ENCODE measurements around the gene S100A4. TPM values are rescaled to one million over a fixed set of nuclear protein-coding genes. Genes with fewer than 3 reads are reported as not detected.
"Not testable (repeated sequence)": the region's sequence is repeated elsewhere in the genome, so short reads cannot be mapped to it uniquely, and the experiment has no call there.

The S100A4 gene
- total and polyA plus RNA-seq, 5 donors: 95.9 to 329 (median 160) TPM

DNA sequence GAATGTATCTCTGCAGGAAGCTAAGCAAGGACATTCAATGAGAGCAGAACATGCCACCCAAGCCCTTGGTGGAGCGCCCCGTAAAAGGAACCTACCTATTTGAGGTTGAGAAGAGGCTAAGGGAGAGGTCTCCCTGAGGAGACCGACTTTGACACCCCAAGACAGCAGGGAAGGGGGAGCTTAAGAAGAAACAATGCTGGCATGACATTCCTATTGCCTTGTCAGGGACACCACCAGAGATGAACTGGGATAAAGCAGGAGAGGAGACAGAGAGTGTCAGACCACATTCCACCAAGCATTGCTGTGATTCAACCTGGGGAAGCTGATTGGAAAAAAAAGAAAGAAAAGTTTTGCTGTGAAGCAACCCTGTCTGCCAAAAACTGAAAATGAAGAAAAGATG is 33.3 kb upstream of the S100A4 start:
- Histone ChIP-seq H3K27me3 (ENCODE audit: control insufficient read depth, insufficient read depth) (no peaks in the 10 kb centered on the region), H3K4me3 (ENCODE audit: low read length) (no peak overlapping the region), H3K4me1 (ENCODE audit: control insufficient read depth, insufficient read depth, low read length) (no peaks in the 10 kb centered on the region), H3K27ac (ENCODE audit: low read length) (no peak overlapping the region), H3K9me3 (ENCODE audit: control insufficient read depth, low read length) (no peaks in the 10 kb centered on the region)
- no peak for ATAC-seq
- no peak for DNase-seq
- 88% methylated on average over 3 of the region's 3 CpGs for WGBS
- intact Hi-C loops (cut with DNase I): loop anchor here in 2 of 4 donors (10.0 kb wide), 1 partner anchor 46 kb away; the partner anchor contains the start of genes S100A1 (in 2 of the 2) and S100A13 (in 2 of the 2)

DNA sequence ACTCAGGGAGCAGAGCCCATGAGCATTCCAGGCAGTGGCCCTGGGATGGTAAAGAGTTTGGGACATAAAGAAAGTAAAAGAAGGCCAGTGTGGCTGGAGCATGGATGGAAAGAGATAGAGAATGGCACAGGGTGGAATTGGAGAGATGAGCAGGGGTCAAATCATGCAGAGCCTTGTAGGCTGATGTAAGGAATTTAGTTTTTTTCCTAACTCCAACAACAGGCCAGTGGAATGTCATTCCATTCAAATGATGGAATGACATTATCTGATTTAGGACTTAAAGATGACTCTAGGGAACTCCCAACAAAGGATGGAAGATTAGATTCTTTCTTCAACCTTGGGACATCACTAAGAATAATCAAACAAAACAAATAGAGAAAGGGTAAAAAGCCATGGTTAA is 32.9 kb upstream of the S100A4 start:
- Histone ChIP-seq H3K9me3 (ENCODE audit: control insufficient read depth, low read length) (no peaks in the 10 kb centered on the region), H3K27me3 (ENCODE audit: control insufficient read depth, insufficient read depth) (no peaks in the 10 kb centered on the region), H3K4me1 (ENCODE audit: control insufficient read depth, insufficient read depth, low read length) (no peaks in the 10 kb centered on the region), H3K27ac (ENCODE audit: low read length) (no peak overlapping the region), H3K4me3 (ENCODE audit: low read length) (no peak overlapping the region)
- DNase-seq (no peak), ATAC-seq (no peak)
- intact Hi-C loops (cut with DNase I): loop anchor here in 2 of 4 donors (10.0 kb wide), 1 partner anchor 46 kb away; the partner anchor contains the start of genes S100A1 (in 2 of the 2) and S100A13 (in 2 of the 2)

DNA sequence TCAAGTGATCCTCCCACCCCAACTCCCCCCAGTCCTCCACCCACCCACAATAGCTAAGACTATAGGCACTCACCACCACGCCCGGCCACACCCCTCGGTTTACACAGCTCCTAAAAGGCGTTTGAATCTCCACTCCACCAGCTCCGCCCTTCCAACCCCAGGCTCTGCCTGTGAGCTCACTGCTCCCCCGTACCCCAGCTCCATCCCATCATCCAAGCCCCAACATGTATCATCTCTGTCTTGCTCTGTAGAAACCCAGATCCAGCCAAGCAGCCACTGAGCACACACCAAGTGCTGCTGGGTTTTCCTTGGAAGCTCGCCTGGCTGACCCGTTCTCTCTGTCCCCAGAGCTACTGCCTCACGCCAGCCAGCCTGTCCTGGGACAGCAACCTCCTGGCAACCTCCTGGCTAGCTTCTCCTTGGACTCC is 32.0 kb upstream of the S100A4 start:
- no peaks in the 10 kb centered on the region for H3K27me3 ChIP-seq (ENCODE audit: control insufficient read depth, insufficient read depth)
- H3K27ac ChIP-seq (ENCODE audit: low read length): no peak overlapping the region
- H3K4me3 ChIP-seq (ENCODE audit: low read length): no peak overlapping the region
- 60% methylated on average over 9 of the region's 9 CpGs for WGBS
- intact Hi-C loops (cut with DNase I): loop anchor here in 2 of 4 donors (10.0 kb wide), 1 partner anchor 47 kb away; the partner anchor contains the start of genes S100A1 (in 2 of the 2) and S100A13 (in 2 of the 2)
- peak; percentile 56 to 90 (median 87) for DNase-seq
- H3K9me3 ChIP-seq (ENCODE audit: control insufficient read depth, low read length): no peaks in the 10 kb centered on the region
- H3K4me1 ChIP-seq (ENCODE audit: control insufficient read depth, insufficient read depth, low read length): no peaks in the 10 kb centered on the region
- ATAC-seq: peak; percentile 58 to 93

DNA sequence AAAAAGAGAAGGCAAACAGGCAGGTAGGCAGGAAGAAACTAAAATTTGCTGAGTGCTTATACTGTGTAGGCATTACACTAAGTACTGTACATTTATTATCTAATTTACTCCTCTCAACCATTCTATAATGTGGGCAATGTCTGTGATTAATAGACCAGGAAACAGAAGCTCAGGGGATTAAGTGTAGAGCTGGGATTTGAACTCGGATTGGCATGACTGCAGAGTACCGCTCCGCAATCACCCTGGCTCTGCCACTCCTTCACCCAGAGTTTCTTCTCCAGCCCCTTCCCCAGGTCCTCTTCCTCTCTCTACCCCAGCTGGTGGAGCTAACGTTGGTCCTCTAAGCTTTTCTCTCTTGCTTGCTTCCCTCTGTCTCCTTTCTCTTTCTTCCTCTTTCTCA is 31.5 kb upstream of the S100A4 start:
- ATAC-seq: no peak
- no peak overlapping the region for H3K4me3 ChIP-seq (ENCODE audit: low read length)
- no peaks in the 10 kb centered on the region for H3K9me3 ChIP-seq (ENCODE audit: control insufficient read depth, low read length)
- intact Hi-C loops (cut with DNase I): loop anchor here in 2 of 4 donors (10.0 kb wide), 1 partner anchor 48 kb away; the partner anchor contains the start of genes S100A1 (in 2 of the 2) and S100A13 (in 2 of the 2)
- H3K4me1 ChIP-seq (ENCODE audit: control insufficient read depth, insufficient read depth, low read length): no peaks in the 10 kb centered on the region
- DNase-seq: no peak
- 74% methylated on average over 4 of the region's 4 CpGs for WGBS
- H3K27ac ChIP-seq (ENCODE audit: low read length): no peak overlapping the region
- no peaks in the 10 kb centered on the region for H3K27me3 ChIP-seq (ENCODE audit: control insufficient read depth, insufficient read depth)

DNA sequence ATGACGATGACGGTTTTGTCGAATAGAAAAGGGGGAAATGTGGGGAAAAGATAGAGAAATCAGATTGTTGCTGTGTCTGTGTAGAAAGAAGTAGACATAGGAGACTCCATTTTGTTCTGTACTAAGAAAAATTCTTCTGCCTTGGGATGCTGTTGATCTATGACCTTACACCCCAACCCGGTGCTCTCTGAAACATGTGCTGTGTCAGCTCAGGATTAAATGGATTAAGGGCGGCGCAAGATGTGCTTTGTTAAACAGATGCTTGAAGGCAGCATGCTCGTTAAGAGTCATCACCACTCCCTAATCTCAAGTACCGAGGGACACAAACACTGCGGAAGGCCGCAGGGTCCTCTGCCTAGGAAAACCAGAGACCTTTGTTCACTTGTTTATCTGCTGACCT is 29.9 kb upstream of the S100A4 start:
- not testable (repeated sequence) for H3K9me3 ChIP-seq (ENCODE audit: control insufficient read depth, low read length); DNase-seq; H3K4me3 ChIP-seq (ENCODE audit: low read length); H3K4me1 ChIP-seq (ENCODE audit: control insufficient read depth, insufficient read depth, low read length); H3K27me3 ChIP-seq (ENCODE audit: control insufficient read depth, insufficient read depth); H3K27ac ChIP-seq (ENCODE audit: low read length); ATAC-seq
- WGBS: 83% methylated on average over 10 of the region's 10 CpGs
- intact Hi-C loops (cut with DNase I): loop anchor here in 2 of 4 donors (10.0 kb wide), 1 partner anchor 49 kb away; the partner anchor contains the start of genes S100A1 (in 2 of the 2) and S100A13 (in 2 of the 2)

DNA sequence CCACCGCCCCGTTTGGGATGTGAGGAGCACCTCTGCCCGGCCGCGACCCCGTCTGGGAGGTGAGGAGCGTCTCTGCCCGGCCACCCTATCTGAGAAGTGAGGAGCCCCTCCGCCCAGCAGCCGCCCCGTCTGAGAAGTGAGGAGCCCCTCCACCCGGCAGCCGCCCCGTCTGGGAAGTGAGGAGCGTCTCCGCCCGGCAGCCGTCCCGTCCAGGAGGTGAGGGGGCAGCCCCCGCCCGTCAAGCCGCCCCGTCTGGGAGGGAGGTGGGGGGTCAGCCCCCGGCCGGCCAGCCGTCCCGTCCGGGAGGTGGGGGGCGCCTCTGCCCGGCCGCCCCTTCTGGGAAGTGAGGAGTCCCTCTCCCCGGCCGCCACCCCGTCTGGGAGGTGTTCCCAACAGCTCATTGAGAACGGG is 29.5 kb upstream of the S100A4 start:
- WGBS: 96% methylated on average over 35 of the region's 35 CpGs

DNA sequence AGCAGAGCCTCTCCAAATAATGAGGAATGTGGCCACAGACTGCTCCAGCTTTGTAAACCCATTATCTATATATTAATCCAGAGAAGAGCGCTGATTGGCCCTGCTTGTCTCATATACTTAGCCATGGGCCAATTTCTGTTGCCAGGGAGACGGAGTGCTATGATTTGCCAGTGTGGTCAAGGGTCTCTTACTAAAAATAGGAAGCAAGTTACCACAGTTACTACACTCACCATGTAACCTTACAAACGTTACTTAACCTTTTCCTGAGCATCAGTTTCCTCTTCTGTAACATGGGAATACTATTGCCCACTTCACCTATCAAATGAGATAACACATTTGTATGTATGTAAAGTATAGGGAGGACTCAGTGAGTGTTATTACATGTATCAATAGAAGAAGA is 27.7 kb upstream of the S100A4 start:
- intact Hi-C loops (cut with DNase I): loop anchor here in 3 of 4 donors (5.0 to 10.0 kb wide), 2 partner anchors 39 to 51 kb away; partner anchors contain the start of genes S100A1 (in 2 of the 3), S100A13 (in 2 of the 3) and S100A16 (in 1 of the 3)
- no peak overlapping the region for H3K4me3 ChIP-seq (ENCODE audit: low read length)
- H3K9me3 ChIP-seq (ENCODE audit: control insufficient read depth, low read length): no peaks in the 10 kb centered on the region
- H3K4me1 ChIP-seq (ENCODE audit: control insufficient read depth, insufficient read depth, low read length): peaks cover under 1% of the 10 kb centered on the region
- no peak overlapping the region for H3K27ac ChIP-seq (ENCODE audit: low read length)
- 66% methylated on average over 3 of the region's 3 CpGs for WGBS
- DNase-seq: no peak
- no peaks in the 10 kb centered on the region for H3K27me3 ChIP-seq (ENCODE audit: control insufficient read depth, insufficient read depth)
- ATAC-seq: no peak

More for the DNA sequence above, 29.5 kb upstream of the S100A4 start:
- not testable (repeated sequence) for H3K4me1 ChIP-seq (ENCODE audit: control insufficient read depth, insufficient read depth, low read length); DNase-seq; H3K4me3 ChIP-seq (ENCODE audit: low read length); H3K9me3 ChIP-seq (ENCODE audit: control insufficient read depth, low read length); H3K27ac ChIP-seq (ENCODE audit: low read length); H3K27me3 ChIP-seq (ENCODE audit: control insufficient read depth, insufficient read depth); ATAC-seq
- intact Hi-C loops (cut with DNase I): loop anchor here in 2 of 4 donors (10.0 kb wide), 1 partner anchor 50 kb away; the partner anchor contains the start of genes S100A1 (in 2 of the 2) and S100A13 (in 2 of the 2)

DNA sequence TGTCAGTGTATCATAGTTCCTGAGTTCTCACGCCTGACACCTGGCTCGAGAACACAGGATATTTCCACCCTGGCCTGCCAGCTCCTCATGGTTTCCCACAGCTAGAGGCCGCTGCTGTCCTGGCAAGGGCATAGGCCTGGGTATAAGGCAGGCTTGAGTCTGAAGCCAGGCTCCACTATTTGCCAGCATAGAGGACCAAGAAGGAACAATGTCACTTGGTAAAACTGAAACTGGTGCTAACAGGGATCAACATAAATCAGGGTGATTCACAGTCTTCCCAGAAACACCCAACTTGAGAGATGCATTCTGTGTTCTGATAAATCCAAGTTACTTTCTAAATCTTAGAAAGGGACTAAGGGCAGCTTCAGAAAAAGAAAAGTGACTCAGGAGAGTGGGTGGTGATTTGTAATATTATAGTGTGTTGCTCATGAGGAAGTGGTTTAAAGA is 27.0 kb upstream of the S100A4 start:
- no peak overlapping the region for H3K4me3 ChIP-seq (ENCODE audit: low read length)
- ATAC-seq (peak; percentile 89 to 91), DNase-seq (peak; percentile 83 to 92 (median 90))
- intact Hi-C loops (cut with DNase I): loop anchor here in 3 of 4 donors (5.0 to 10.0 kb wide), 2 partner anchors 40 to 52 kb away; partner anchors contain the start of genes S100A1 (in 2 of the 3), S100A13 (in 2 of the 3) and S100A16 (in 1 of the 3)
- WGBS: 12% methylated on average over 3 of the region's 3 CpGs
- no peaks in the 10 kb centered on the region for H3K27me3 ChIP-seq (ENCODE audit: control insufficient read depth, insufficient read depth)
- H3K4me1 ChIP-seq (ENCODE audit: control insufficient read depth, insufficient read depth, low read length): peaks cover 6% of the 10 kb centered on the region
- H3K9me3 ChIP-seq (ENCODE audit: control insufficient read depth, low read length): no peaks in the 10 kb centered on the region
- peak overlapping the region; percentile 12 for H3K27ac ChIP-seq (ENCODE audit: low read length)

DNA sequence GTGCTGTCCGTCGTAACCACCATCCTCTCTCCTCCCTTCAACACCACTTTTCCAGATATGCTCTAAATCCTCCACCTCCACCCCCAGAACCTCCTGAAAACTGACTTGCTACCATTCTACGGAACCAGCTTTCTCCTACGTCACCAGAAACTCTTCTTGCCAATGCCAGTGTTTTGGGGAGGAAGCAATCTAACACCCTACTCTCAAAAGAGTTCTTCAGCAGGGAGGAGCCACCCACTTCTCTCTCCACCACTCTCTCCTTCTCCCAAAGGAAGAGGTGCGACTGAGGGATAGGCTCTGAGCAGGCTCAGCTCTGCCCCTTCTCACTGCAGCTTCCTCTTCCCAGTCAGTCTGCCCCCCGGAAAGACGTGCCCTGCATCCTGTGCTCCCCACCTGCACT is 26.1 kb upstream of the S100A4 start:
- Histone ChIP-seq H3K9me3 (ENCODE audit: control insufficient read depth, low read length) (no peaks in the 10 kb centered on the region), H3K4me3 (ENCODE audit: low read length) (no peak overlapping the region), H3K27ac (ENCODE audit: low read length) (no peak overlapping the region), H3K4me1 (ENCODE audit: control insufficient read depth, insufficient read depth, low read length) (peaks cover 10% of the 10 kb centered on the region), H3K27me3 (ENCODE audit: control insufficient read depth, insufficient read depth) (no peaks in the 10 kb centered on the region)
- DNase-seq: no peak
- intact Hi-C loops (cut with DNase I): loop anchor here in 3 of 4 donors (2.0 to 10.0 kb wide), 3 partner anchors 39 to 53 kb away; partner anchors contain the start of genes S100A1 (in 2 of the 3), S100A13 (in 2 of the 3) and S100A16 (in 1 of the 3)
- no peak for ATAC-seq
- whole genome bisulfite sequencing: 64% methylated on average over 7 of the region's 7 CpGs

DNA sequence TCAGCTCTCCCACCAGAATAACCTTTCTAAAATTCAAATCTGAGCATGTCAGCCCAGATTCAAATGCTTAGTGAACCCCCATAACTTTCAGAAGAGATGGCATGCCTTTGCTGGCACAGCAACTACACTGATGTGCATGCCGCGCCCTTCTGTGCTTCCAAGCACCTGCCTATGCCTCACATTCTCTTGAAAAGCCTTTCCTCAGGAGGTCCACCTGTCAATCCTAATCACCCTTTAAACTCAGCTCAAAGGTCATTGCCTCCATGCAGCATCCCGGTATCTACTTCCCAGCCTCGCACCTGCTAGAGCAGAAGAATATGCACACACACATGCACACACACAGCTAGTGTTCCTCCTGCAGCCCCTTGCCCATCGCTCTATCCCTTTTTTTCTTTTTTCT is 25.3 kb upstream of the S100A4 start:
- WGBS: 96% methylated on average over 5 of the region's 5 CpGs
- DNase-seq (no peak), ATAC-seq (no peak)
- Histone ChIP-seq H3K9me3 (ENCODE audit: control insufficient read depth, low read length) (no peaks in the 10 kb centered on the region), H3K4me3 (ENCODE audit: low read length) (no peak overlapping the region), H3K27me3 (ENCODE audit: control insufficient read depth, insufficient read depth) (no peaks in the 10 kb centered on the region), H3K27ac (ENCODE audit: low read length) (no peak overlapping the region), H3K4me1 (ENCODE audit: control insufficient read depth, insufficient read depth, low read length) (peaks cover 17% of the 10 kb centered on the region)
- intact Hi-C loops (cut with DNase I): loop anchor here in 3 of 4 donors (2.0 to 10.0 kb wide), 3 partner anchors 38 to 54 kb away; partner anchors contain the start of genes S100A1 (in 2 of the 3), S100A13 (in 2 of the 3) and S100A16 (in 1 of the 3)

DNA sequence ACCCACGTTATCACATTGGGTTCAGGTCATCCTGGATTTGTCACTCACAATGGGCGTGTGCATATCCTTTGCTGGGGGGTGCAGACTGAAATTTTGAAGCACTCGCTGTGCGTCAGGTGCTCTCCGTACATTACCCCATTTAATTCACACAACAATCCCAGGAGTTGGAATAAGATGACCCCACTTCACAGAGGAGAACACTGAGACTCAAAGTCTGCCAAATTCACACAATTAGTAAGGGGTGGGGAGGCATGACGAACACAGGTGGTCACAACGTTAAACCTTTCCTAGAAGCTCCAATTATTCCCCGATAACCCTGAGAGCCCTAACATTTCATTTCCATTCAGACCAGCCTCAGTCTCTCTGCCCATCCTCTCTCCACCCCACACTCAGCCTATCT is 23.9 kb upstream of the S100A4 start:
- no peak overlapping the region for H3K4me3 ChIP-seq (ENCODE audit: low read length)
- DNase-seq: no peak
- no peaks in the 10 kb centered on the region for H3K9me3 ChIP-seq (ENCODE audit: control insufficient read depth, low read length)
- intact Hi-C loops (cut with DNase I): loop anchor here (2.0 to 5.0 kb wide), 4 partner anchors 35 to 59 kb away; partner anchors contain the start of gene S100A6 (in 1 of the 4)
- H3K27me3 ChIP-seq (ENCODE audit: control insufficient read depth, insufficient read depth): no peaks in the 10 kb centered on the region
- H3K4me1 ChIP-seq (ENCODE audit: control insufficient read depth, insufficient read depth, low read length): peaks cover 22% of the 10 kb centered on the region
- no peak overlapping the region for H3K27ac ChIP-seq (ENCODE audit: low read length)
- 85% methylated on average over 8 of the region's 8 CpGs for WGBS
- ATAC-seq: no peak
